HepG2 (cell line): ENCODE measurements around the gene SERPINF2. TPM values are rescaled to one million over a fixed set of nuclear protein-coding genes. Genes with fewer than 3 reads are reported as not detected.
A peak's percentile ranks its signal among the peaks of the same experiment; 100 is the strongest.

ENCODE experiments used
- ATM ChIP-seq: fragments of 450-650 bp; IDR thresholded peaks from 2 replicates; pipeline ENCODE4 v1.7.1; 2017; ENCODE audit warnings: mild to moderate bottlenecking, borderline replicate concordance
- CHD4 ChIP-seq: fragments of 200-600 bp; sonication (generic); IDR thresholded peaks from 2 replicates; pipeline ENCODE4 v1.7.0; 2017; ENCODE audit warnings: mild to moderate bottlenecking, low read length, borderline replicate concordance
- ELF4 ChIP-seq: sonication (generic); formaldehyde crosslinking; IDR thresholded peaks from 2 replicates; pipeline ENCODE4 v1.5.0; 2020; ENCODE audit warnings: missing genetic modification reagents, mild to moderate bottlenecking, moderate library complexity, borderline replicate concordance
- GZF1 ChIP-seq: sonication (generic); formaldehyde crosslinking; IDR thresholded peaks from 2 replicates; pipeline ENCODE4 v1.5.1; 2020; ENCODE audit warnings: mild to moderate bottlenecking, missing genetic modification reagents
- IRX3 ChIP-seq: sonication (generic); formaldehyde crosslinking; IDR thresholded peaks from 2 replicates; pipeline ENCODE4 v1.8.1; 2023; ENCODE audit warnings: mild to moderate bottlenecking, low read depth, missing genetic modification reagents, borderline replicate concordance
- KDM3A ChIP-seq: IDR thresholded peaks from 2 replicates; pipeline ENCODE4 v1.6.1; 2018; ENCODE audit warnings: low read depth, missing compliant biosample characterization
- MAFF ChIP-seq: IDR thresholded peaks from 2 replicates; pipeline ENCODE4 v1.6.1; 2011; ENCODE audit warnings: low read depth, low read length, improper control_type of control experiment
- RFXANK ChIP-seq: IDR thresholded peaks from 2 replicates; pipeline ENCODE4 v1.6.1; 2016
- TGIF2 ChIP-seq: IDR thresholded peaks from 2 replicates; pipeline ENCODE4 v1.6.1; 2016; ENCODE audit warnings: control low read depth, missing compliant biosample characterization
- U2AF1 ChIP-seq: fragments of 200-400 bp; formaldehyde crosslinking; optimal IDR thresholded peaks from 2 replicates; pipeline ENCODE3; 2017; ENCODE audit warnings: mild to moderate bottlenecking, low read depth, low read length
- YEATS2 ChIP-seq: sonication (generic); formaldehyde crosslinking; IDR thresholded peaks from 2 replicates; pipeline ENCODE4 v1.4.0; 2020; ENCODE audit warnings: missing genetic modification reagents, borderline replicate concordance
- ZNF30 ChIP-seq: sonication (generic); formaldehyde crosslinking; IDR thresholded peaks from 2 replicates; pipeline ENCODE4 v1.5.0; 2020; ENCODE audit warnings: mild to moderate bottlenecking, missing genetic modification reagents
- ZNF619 ChIP-seq: sonication (generic); formaldehyde crosslinking; IDR thresholded peaks from 2 replicates; pipeline ENCODE4 v1.4.0; 2020; ENCODE audit warnings: mild to moderate bottlenecking, missing genetic modification reagents
- ZNF737 ChIP-seq: sonication (generic); formaldehyde crosslinking; IDR thresholded peaks from 2 replicates; pipeline ENCODE4 v1.5.0; 2020; ENCODE audit warnings: missing genetic modification reagents, mild to moderate bottlenecking, borderline replicate concordance
- ZNF749 ChIP-seq: sonication (generic); formaldehyde crosslinking; IDR thresholded peaks from 2 replicates; pipeline ENCODE4 v1.8.0; 2022; ENCODE audit warnings: mild to moderate bottlenecking, missing genetic modification reagents, moderate library complexity, borderline replicate concordance
- polyA plus RNA-seq, 8 experiments: library from polyadenylated mRNA; depleted of rRNA in 3 of 8; stranded (reverse) in 7 of 8; unstranded in 1 of 8; fragments of >200 nt; fragmentation: Illumina TruSeq in 4 of 8; extraction: Trizol in 4 of 8; gene quantifications; 2 replicates each; pipeline versions ENCODE4 v1.2.1 to v1.2.3, GENCODE V29; 2011 to 2016; ENCODE audit warnings: low read depth in 4 of 8, missing spikeins in 1 of 8, mixed read lengths in 1 of 8; ENCODE audit not compliant: insufficient read depth in 1 of 8
- total RNA-seq, 5 experiments: library from RNA; depleted of rRNA; stranded (reverse); fragments of >200 nt; fragmentation: Illumina TruSeq; extraction: Trizol; gene quantifications; 2 replicates each; pipeline ENCODE4 v1.2.3, GENCODE V29; 2016; ENCODE audit warnings: low read depth in 1 of 5
- TF ChIP-seq, protein P1 (sequence below): sonication (generic); formaldehyde crosslinking; IDR thresholded peaks from 2 replicates; pipeline ENCODE4 v1.4.0; 2020; ENCODE audit warnings: missing genetic modification reagents
- TF ChIP-seq, protein P2 (sequence below): sonication (generic); formaldehyde crosslinking; IDR thresholded peaks from 2 replicates; pipeline ENCODE4 v1.4.0; 2020; ENCODE audit warnings: missing genetic modification reagents
- TF ChIP-seq, protein P3 (sequence below): IDR thresholded peaks from 2 replicates; pipeline ENCODE4 v1.6.1; 2016; ENCODE audit warnings: low read depth, missing genetic modification reagents, missing compliant biosample characterization
- TF ChIP-seq, protein P4 (sequence below): sonication (generic); formaldehyde crosslinking; IDR thresholded peaks from 2 replicates; pipeline ENCODE4 v1.5.1; 2020; ENCODE audit warnings: missing genetic modification reagents, mild to moderate bottlenecking, borderline replicate concordance
- TF ChIP-seq, protein P5 (sequence below): sonication (generic); formaldehyde crosslinking; IDR thresholded peaks from 2 replicates; pipeline ENCODE4 v1.9.0; 2021; ENCODE audit warnings: missing genetic modification reagents, mild to moderate bottlenecking, borderline replicate concordance

The SERPINF2 gene
- total and polyA plus RNA-seq, 2 of the 13 experiments (the other 11 are each of a cell fraction or from before 2014, with no cell fraction given): 309 to 548 TPM

DNA sequence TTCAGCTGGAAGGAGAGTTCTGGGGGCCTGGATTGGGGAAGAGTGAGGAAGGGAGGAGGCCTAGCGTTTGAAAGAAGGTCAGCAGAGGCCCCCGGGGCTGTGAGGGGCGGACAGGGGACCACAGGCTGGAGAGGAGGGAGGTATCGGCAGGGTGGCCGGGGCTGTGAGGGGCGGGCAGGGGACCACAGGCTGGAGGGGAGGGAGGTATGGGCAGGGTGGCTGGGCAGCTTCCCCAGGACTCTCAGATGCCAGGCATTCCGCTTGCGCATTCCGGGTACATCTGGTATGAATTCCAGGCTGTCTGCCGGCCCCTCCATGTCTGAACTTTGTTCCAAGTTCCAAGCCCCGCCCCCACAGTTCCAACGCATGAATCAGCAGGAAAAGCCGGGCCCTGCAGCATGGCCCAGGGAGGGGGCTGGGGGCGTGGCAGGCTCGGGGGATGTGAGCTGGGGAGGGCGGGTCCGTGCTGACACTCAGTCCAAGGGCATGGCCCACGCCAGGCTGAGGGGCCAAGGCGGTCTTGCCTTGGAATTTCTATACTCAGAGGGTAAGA is 28.2 kb upstream of the SERPINF2 start (continued):
- TF ChIP-seq, protein P1, sequence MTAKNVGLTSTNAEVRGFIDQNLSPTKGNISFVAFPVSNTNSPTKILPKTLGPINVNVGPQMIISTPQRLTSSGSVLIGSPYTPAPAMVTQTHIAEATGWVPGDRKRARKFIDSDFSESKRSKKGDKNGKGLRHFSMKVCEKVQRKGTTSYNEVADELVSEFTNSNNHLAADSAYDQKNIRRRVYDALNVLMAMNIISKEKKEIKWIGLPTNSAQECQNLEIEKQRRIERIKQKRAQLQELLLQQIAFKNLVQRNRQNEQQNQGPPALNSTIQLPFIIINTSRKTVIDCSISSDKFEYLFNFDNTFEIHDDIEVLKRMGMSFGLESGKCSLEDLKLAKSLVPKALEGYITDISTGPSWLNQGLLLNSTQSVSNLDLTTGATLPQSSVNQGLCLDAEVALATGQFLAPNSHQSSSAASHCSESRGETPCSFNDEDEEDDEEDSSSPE: 0 out of 2 replicates have a peak, but pooled peaks have one; percentile 27
- TF ChIP-seq MAFF (peak; percentile 84), U2AF1 (no peak), TGIF2 (CRISPR knock-in tag) (peak; percentile 49; the same call in 1 of the 2 replicates), KDM3A (CRISPR knock-in tag) (no peak; the same call in 1 of the 2 replicates), CHD4 (no peak), IRX3 (no peak), ZNF30 (CRISPR knock-in tag) (no peak), ZNF619 (no peak), GZF1 (no peak), ATM (no peak), ELF4 (no peak), ZNF749 (CRISPR knock-in tag) (no peak), ZNF737 (CRISPR knock-in tag) (no peak), RFXANK (CRISPR knock-in tag) (no peak), YEATS2 (CRISPR knock-in tag) (no peak)
- TF ChIP-seq, protein P2, sequence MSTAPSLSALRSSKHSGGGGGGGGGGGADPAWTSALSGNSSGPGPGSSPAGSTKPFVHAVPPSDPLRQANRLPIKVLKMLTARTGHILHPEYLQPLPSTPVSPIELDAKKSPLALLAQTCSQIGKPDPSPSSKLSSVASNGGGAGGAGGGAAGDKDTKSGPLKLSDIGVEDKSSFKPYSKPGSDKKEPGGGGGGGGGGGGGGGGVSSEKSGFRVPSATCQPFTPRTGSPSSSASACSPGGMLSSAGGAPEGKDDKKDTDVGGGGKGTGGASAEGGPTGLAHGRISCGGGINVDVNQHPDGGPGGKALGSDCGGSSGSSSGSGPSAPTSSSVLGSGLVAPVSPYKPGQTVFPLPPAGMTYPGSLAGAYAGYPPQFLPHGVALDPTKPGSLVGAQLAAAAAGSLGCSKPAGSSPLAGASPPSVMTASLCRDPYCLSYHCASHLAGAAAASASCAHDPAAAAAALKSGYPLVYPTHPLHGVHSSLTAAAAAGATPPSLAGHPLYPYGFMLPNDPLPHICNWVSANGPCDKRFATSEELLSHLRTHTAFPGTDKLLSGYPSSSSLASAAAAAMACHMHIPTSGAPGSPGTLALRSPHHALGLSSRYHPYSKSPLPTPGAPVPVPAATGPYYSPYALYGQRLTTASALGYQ: 0 out of 2 replicates have a peak, but pooled peaks have one; percentile 25
- TF ChIP-seq, protein P3, sequence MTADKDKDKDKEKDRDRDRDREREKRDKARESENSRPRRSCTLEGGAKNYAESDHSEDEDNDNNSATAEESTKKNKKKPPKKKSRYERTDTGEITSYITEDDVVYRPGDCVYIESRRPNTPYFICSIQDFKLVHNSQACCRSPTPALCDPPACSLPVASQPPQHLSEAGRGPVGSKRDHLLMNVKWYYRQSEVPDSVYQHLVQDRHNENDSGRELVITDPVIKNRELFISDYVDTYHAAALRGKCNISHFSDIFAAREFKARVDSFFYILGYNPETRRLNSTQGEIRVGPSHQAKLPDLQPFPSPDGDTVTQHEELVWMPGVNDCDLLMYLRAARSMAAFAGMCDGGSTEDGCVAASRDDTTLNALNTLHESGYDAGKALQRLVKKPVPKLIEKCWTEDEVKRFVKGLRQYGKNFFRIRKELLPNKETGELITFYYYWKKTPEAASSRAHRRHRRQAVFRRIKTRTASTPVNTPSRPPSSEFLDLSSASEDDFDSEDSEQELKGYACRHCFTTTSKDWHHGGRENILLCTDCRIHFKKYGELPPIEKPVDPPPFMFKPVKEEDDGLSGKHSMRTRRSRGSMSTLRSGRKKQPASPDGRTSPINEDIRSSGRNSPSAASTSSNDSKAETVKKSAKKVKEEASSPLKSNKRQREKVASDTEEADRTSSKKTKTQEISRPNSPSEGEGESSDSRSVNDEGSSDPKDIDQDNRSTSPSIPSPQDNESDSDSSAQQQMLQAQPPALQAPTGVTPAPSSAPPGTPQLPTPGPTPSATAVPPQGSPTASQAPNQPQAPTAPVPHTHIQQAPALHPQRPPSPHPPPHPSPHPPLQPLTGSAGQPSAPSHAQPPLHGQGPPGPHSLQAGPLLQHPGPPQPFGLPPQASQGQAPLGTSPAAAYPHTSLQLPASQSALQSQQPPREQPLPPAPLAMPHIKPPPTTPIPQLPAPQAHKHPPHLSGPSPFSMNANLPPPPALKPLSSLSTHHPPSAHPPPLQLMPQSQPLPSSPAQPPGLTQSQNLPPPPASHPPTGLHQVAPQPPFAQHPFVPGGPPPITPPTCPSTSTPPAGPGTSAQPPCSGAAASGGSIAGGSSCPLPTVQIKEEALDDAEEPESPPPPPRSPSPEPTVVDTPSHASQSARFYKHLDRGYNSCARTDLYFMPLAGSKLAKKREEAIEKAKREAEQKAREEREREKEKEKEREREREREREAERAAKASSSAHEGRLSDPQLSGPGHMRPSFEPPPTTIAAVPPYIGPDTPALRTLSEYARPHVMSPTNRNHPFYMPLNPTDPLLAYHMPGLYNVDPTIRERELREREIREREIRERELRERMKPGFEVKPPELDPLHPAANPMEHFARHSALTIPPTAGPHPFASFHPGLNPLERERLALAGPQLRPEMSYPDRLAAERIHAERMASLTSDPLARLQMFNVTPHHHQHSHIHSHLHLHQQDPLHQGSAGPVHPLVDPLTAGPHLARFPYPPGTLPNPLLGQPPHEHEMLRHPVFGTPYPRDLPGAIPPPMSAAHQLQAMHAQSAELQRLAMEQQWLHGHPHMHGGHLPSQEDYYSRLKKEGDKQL (CRISPR knock-in tag): no peak
- TF ChIP-seq, protein P4, sequence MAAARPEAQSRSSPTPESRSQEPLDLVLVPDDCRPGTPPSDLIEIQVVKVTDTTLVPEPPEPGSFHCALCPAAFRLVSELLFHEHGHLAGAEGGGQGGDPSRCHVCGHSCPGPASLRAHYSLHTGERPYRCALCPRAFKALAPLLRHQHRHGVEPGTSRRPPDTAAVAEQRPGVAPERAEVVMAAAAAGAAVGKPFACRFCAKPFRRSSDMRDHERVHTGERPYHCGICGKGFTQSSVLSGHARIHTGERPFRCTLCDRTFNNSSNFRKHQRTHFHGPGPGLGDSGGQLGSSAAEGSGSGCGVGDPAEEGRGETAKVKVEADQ: no peak
- TF ChIP-seq, protein P5, sequence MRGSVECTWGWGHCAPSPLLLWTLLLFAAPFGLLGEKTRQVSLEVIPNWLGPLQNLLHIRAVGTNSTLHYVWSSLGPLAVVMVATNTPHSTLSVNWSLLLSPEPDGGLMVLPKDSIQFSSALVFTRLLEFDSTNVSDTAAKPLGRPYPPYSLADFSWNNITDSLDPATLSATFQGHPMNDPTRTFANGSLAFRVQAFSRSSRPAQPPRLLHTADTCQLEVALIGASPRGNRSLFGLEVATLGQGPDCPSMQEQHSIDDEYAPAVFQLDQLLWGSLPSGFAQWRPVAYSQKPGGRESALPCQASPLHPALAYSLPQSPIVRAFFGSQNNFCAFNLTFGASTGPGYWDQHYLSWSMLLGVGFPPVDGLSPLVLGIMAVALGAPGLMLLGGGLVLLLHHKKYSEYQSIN (CRISPR knock-in tag): no peak
